Measurements from ENCODE around the gene PMPCA.

Gene PMPCA

DNA sequence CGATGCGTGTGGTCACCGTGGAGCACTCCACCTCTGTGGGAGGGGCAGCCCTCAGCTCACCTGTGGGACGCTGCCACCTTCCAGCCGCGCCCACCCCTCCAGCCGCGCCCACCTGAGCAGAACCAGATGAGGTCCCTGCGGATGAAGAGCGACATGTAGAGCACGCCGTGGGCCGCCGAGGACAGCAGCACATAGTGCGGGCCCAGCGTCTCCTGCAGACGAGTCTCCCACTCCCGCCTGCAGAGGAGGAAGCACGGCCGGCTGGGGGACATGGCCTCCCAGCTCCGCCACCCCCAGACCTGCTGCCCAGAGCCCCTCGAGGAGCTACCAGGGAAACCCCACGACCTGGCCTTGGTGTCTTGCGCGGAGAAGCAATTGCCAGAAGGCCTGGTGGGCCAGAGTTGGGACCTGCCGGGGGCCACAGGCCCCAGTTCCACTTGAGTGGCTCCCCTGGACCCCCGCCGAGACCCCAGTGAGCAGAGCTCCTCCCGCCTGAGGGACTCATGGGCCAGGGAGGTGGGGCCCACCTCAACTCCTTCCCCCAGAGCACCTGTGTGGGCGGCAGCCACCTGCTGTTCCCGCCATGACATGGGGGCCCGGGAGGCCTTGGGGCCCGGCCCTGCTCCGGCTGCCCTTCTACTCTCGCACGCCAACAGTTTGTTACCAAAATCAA is 22.7 kb downstream of the PMPCA start:
- Histone ChIP-seq H3K9me3 (ENCODE audit: control insufficient read depth in 1 of 2, low read length in 2 of 2) (no peaks in the 10 kb centered on the region), H3K27me3 (ENCODE audit: low read depth, low read length) (no peaks in the 10 kb centered on the region), H3K27ac (ENCODE audit: low read length) (no peak overlapping the region), H3K4me3 (ENCODE audit: low read depth in 1 of 2, low read length in 2 of 2) (no peak overlapping the region), H3K4me1 (ENCODE audit: control insufficient read depth in 1 of 2, insufficient read depth in 2 of 2, low read length in 2 of 2) (peaks cover 8 to 27% of the 10 kb centered on the region in 2 donors), H3K36me3 (ENCODE audit: control insufficient read depth in 1 of 2, insufficient read depth in 2 of 2, low read length in 2 of 2) (peaks cover 4 to 36% of the 10 kb centered on the region in 2 donors)

DNA sequence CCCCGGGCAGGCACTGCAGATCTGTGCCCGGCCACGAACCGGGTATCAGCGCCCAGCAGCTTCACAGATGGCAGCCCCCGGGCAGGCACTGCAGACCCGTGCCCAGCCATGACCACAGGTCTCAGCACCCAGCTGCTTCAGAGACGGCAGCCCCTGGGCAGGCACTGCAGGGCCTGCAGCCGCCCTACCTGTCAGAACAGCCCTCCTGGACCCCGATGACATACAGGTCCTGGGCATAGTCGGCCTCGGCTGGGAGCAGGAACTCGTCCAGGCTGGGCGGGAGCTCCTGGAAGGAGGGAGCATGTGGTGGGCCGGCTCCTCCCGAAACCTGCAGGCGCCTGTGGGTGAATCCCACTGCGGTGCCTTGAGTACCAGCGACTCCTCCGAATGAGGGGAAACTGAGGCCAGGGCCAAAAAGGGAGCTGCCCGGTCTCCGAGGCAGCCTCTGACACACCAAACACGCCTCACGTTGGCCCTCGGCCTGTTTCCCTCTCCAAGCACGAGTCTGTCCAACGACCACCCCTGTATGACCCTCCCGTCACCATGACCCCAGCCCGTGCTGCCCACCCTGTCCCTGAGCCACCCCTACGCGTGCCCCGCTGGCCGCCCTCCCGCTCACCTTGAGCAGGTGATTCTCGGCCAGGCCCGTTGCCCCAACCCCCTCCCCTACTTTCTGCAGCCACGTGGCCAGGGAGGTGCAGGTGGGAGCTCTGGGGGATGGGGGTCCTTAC is 23.6 kb downstream of the PMPCA start:
- Histone ChIP-seq H3K27ac (ENCODE audit: low read length) (no peak overlapping the region), H3K4me1 (ENCODE audit: control insufficient read depth in 1 of 2, insufficient read depth in 2 of 2, low read length in 2 of 2) (peaks cover 8 to 36% of the 10 kb centered on the region in 2 donors), H3K4me3 (ENCODE audit: low read depth in 1 of 2, low read length in 2 of 2) (no peak overlapping the region), H3K9me3 (ENCODE audit: control insufficient read depth in 1 of 2, low read length in 2 of 2) (no peaks in the 10 kb centered on the region), H3K27me3 (ENCODE audit: low read depth, low read length) (no peaks in the 10 kb centered on the region), H3K36me3 (ENCODE audit: control insufficient read depth in 1 of 2, insufficient read depth in 2 of 2, low read length in 2 of 2) (peaks cover 4 to 32% of the 10 kb centered on the region in 2 donors)

DNA sequence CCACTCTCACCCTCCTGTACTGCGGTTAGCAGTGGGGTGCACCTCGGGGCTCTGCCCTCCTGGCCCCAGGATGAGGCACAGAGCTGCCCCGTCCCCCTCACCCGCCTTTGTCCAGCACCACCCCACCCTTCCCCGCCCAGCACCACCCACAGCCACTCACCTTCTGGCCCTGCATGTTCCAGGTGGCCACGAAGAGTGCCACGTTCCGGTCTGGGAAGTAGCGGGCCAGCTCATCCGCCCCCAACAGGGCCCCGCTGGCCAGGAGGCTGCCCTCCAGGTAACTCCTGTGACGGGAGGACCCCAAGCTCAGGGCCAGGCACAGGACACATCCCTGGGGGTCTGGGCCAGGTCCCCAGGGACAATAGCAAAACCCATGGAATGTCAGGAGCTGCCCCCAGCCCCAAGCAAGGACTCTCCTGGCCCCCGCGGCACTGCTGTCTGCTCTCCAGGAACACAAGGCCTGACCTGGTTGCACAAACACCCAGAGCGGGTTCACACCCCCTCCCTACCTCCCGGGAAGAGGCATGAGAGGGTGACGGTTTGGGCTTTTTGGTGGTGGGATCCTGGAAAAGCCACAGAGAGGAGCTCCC is 24.2 kb downstream of the PMPCA start:
- H3K9me3 ChIP-seq (ENCODE audit: control insufficient read depth in 1 of 2, low read length in 2 of 2) = no peaks in the 10 kb centered on the region
- peaks cover 4 to 26% of the 10 kb centered on the region in 2 donors for H3K36me3 ChIP-seq (ENCODE audit: control insufficient read depth in 1 of 2, insufficient read depth in 2 of 2, low read length in 2 of 2)
- H3K27me3 ChIP-seq (ENCODE audit: low read depth, low read length) = no peaks in the 10 kb centered on the region
- peaks cover 8 to 37% of the 10 kb centered on the region in 2 donors for H3K4me1 ChIP-seq (ENCODE audit: control insufficient read depth in 1 of 2, insufficient read depth in 2 of 2, low read length in 2 of 2)
- H3K27ac ChIP-seq (ENCODE audit: low read length) = no peak overlapping the region
- H3K4me3 ChIP-seq (ENCODE audit: low read depth in 1 of 2, low read length in 2 of 2) = no peak overlapping the region

DNA sequence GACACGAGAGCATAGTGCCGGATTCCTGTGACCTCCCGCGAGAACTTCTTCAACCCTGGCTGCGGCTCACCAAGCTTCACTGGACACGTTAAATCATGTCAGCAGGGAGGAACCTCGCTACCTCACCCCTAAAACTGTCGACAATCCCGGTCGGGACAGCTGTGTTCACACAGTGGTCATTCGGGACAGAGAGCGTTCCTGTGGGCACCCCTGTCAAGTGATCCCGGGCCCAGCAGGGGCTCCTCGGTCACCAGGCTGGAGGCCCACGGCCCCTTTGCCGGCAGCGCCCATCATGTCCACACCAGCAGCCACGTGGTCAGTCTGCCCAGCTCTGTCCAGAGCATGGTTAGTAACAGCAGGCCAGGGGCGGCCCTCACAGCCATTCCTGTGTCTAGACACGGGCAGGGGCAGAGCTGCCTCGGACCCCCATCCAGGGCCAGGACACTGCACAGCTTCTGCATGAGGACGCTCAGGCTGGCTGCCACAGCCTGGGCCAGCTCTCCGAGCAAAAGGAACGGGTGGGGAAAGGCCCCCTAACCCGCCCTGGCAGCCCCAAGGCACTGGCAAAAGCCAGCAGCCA is 25.7 kb downstream of the PMPCA start:
- Histone ChIP-seq H3K4me1 (ENCODE audit: control insufficient read depth in 1 of 2, insufficient read depth in 2 of 2, low read length in 2 of 2) (peaks cover 8 to 42% of the 10 kb centered on the region in 2 donors), H3K4me3 (ENCODE audit: low read depth in 1 of 2, low read length in 2 of 2) (no peak overlapping the region), H3K27ac (ENCODE audit: low read length) (no peak overlapping the region), H3K27me3 (ENCODE audit: low read depth, low read length) (no peaks in the 10 kb centered on the region), H3K36me3 (ENCODE audit: control insufficient read depth in 1 of 2, insufficient read depth in 2 of 2, low read length in 2 of 2) (peaks cover 5 to 21% of the 10 kb centered on the region in 2 donors), H3K9me3 (ENCODE audit: control insufficient read depth in 1 of 2, low read length in 2 of 2) (no peaks in the 10 kb centered on the region)

DNA sequence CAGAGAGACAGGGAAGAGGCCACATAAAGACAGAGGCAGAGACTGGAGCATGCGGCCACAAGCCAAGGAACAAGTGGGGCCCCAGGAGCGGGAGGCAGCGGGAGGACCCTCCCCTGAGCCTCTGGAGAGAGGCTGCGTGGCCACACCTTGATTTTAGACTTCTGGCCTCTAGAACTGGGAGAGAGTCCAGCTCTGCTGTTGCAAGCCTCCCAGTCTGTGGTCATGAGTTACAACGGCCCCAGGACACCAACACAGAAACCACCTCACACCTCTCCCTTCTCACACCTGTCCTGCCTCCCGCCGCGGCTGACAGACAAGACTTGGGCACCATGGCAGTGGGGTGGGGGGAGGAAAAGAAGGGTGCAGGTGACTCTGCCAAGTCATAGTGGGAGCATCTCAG is 27.0 kb downstream of the PMPCA start:
- Histone ChIP-seq H3K36me3 (ENCODE audit: control insufficient read depth in 1 of 2, insufficient read depth in 2 of 2, low read length in 2 of 2) (peaks cover 17 to 26% of the 10 kb centered on the region in 2 donors), H3K4me3 (ENCODE audit: low read depth in 1 of 2, low read length in 2 of 2) (peak overlapping the region; percentile 35 to 93), H3K27ac (ENCODE audit: low read length) (no peak overlapping the region), H3K9me3 (ENCODE audit: control insufficient read depth in 1 of 2, low read length in 2 of 2) (no peaks in the 10 kb centered on the region), H3K27me3 (ENCODE audit: low read depth, low read length) (no peaks in the 10 kb centered on the region), H3K4me1 (ENCODE audit: control insufficient read depth in 1 of 2, insufficient read depth in 2 of 2, low read length in 2 of 2) (peaks cover 8 to 42% of the 10 kb centered on the region in 2 donors)

DNA sequence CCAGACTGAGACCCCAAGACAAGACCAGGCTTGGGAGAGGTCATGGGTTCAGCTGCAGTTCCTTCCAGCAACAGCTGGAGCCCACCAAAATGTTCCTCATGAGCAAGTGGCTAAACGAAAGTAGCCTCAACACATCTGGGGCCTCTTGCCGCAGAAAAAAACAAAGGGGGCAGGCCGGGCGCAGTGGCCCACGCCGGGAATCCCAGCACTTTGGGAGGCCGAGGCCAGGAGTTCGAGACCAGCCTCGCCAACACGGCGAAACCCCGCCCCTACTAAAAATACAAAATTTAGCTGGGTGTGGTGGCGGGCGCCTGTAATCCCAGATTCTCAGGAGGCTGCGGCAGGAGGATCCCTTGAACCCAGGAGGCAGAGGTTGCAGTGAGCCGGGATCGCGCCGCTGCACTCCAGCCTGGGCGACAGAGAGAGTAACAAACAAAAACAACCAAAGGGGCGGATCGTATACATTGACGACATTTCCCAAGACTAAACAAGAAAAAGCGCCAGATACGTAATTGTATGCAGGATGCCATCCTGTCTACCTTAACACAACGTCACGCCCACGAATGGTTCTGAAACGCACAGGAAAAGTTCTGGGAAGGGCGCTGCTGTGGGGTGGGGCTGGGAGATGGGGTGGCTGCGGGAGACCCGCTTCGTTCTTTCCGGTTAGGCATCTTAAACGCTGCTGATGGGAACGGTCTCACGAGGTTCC is 27.5 kb downstream of the PMPCA start:
- peaks cover 23 to 28% of the 10 kb centered on the region in 2 donors for H3K36me3 ChIP-seq (ENCODE audit: control insufficient read depth in 1 of 2, insufficient read depth in 2 of 2, low read length in 2 of 2)
- no peak overlapping the region for H3K27ac ChIP-seq (ENCODE audit: low read length)

DNA sequence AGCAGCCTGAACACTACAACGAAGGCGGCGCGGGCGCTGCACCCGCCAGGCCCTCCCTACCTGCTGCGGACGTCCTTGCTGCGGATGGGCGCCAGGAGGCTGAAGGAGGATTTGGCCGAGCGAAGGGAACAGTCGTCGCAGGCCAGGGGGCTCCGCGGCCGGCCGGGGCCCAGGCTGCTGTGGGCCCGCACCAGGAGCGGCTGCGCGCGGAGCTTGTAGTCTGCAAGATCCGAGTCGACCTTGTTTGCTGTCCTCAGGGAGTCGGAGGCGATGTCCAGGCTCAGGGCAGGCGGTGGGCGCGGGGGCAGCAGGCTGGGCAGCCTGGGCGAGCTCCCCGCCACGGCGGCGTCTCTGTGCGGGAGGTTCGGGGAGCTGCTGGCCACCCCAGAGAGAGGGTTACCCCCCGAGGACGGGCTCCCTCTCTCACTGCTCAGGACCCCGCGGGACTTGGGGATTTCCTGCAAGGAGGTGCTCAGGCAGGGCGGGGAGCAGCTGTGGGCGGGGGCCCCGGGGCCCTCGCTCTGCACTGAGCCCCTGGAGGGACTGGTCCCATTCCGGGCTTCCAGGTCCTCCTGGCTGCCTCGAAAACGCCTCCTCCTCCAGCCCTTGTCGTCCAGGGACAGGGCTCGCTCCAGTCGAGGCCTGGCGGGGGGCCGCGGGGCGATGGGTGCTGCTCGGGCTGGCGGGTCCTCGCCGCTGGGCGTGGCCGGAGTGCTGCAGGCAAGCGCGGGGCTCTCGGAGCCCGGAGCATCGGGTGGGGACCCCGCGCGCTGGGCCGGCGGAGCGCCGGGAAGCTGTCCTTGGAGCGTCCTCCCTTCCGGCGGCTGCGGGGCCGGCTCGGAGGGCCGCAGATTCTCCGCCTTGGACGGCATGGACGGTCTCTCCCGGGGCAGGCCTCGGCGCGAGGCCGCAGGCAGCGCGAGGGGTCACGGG is 28.4 kb downstream of the PMPCA start:
- peaks cover 8 to 42% of the 10 kb centered on the region in 2 donors for H3K4me1 ChIP-seq (ENCODE audit: control insufficient read depth in 1 of 2, insufficient read depth in 2 of 2, low read length in 2 of 2)
- no peaks in the 10 kb centered on the region for H3K27me3 ChIP-seq (ENCODE audit: low read depth, low read length)
- H3K36me3 ChIP-seq (ENCODE audit: control insufficient read depth in 1 of 2, insufficient read depth in 2 of 2, low read length in 2 of 2) = peaks cover 26 to 36% of the 10 kb centered on the region in 2 donors
- peak overlapping the region; percentile 72 to 93 for H3K4me3 ChIP-seq (ENCODE audit: low read depth in 1 of 2, low read length in 2 of 2)
- no peak overlapping the region for H3K27ac ChIP-seq (ENCODE audit: low read length)
- no peaks in the 10 kb centered on the region for H3K9me3 ChIP-seq (ENCODE audit: control insufficient read depth in 1 of 2, low read length in 2 of 2)

More for the DNA sequence above, 27.5 kb downstream of the PMPCA start:
- Histone ChIP-seq H3K4me3 (ENCODE audit: low read depth in 1 of 2, low read length in 2 of 2) (peak overlapping the region; percentile 72 to 93), H3K4me1 (ENCODE audit: control insufficient read depth in 1 of 2, insufficient read depth in 2 of 2, low read length in 2 of 2) (peaks cover 8 to 42% of the 10 kb centered on the region in 2 donors), H3K9me3 (ENCODE audit: control insufficient read depth in 1 of 2, low read length in 2 of 2) (no peaks in the 10 kb centered on the region), H3K27me3 (ENCODE audit: low read depth, low read length) (no peaks in the 10 kb centered on the region)

DNA sequence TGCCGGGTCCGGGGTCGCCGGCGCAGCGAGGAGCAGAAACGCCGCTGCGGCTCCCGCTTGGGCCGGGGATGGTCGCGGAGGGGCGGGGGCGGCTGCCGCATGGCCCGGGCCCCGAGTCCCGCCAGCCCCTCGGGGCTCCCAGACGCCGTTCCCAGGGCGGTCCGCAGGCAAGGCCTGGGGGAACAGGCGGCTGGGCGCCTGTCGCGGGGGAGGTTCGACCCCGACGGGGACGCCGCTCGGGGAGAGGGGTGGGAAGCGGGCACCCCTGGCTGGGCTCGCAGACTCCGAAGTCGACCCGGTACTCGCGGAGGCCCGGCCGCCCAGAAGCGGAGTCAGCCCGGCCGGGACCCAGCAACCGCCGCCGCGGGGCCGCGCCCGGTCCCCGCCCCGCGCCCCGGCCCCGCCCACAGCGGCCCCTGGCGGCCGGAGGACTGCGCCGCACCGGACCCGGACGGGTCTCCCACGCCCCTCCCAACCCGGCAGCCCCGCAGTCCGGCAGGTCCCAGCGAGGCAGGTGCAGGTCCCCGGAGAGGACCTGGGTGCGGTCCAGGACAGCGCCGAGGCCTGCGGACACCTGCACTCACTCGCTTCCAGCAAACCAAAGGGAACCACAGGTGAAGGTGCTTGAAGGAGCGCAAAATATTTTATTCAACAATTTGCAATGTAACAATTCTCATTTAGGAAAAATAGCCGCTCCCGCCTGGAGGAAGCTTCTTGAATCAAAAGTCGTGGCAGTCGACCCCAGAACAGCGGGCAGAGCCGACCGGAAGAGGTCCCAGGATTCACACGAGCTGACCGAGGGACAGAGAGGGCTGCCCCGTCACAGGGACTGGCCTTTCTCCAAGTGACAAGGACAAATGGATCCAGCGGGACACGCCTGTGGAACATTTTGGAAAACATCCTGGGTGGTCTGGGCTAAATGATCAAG is 29.3 kb downstream of the PMPCA start, which contains the start of gene INPP5E:
Gene INPP5E, minus strand, starts transcription at position 365 of the 928 bp plus-strand sequence. CDS start 426 bp downstream, outside the sequence.
- H3K27me3 ChIP-seq (ENCODE audit: low read depth, low read length) = no peaks in the 10 kb centered on the region
- no peaks in the 10 kb centered on the region for H3K9me3 ChIP-seq (ENCODE audit: control insufficient read depth in 1 of 2, low read length in 2 of 2)
- no peak within 1 kb of the TSS for H3K27ac ChIP-seq (ENCODE audit: low read length)
- H3K36me3 ChIP-seq (ENCODE audit: control insufficient read depth in 1 of 2, insufficient read depth in 2 of 2, low read length in 2 of 2) = peaks cover 35 to 42% of the 10 kb centered on the region in 2 donors
- peaks cover 8 to 40% of the 10 kb centered on the region in 2 donors for H3K4me1 ChIP-seq (ENCODE audit: control insufficient read depth in 1 of 2, insufficient read depth in 2 of 2, low read length in 2 of 2)
- peak within 1 kb of the TSS; percentile 72 to 93 for H3K4me3 ChIP-seq (ENCODE audit: low read depth in 1 of 2, low read length in 2 of 2)

DNA sequence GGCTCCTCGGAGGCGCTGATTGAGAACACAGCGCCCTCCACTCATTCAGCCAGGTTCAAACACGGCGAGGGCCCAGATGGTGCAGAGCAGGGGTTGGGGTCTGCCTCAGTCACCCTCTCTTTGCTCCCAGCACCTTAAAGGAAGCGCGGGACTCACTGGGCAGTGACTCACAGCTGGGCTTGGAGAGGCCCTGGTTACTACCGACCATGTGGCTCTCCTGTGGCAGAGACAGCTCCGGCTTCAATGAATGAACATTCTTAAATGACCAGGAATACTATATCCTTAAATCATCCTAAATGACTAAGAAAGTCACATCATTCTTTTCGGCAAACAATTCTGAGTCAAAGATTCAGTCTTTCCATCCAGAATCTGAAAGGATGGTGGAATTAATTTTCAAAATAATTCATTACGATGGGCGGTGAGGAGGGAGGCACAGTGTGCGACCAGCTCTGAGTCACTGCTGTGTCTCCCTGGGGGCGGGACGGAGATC is 30.8 kb downstream of the PMPCA start:
- Histone ChIP-seq H3K36me3 (ENCODE audit: control insufficient read depth in 1 of 2, insufficient read depth in 2 of 2, low read length in 2 of 2) (peaks cover 47 to 55% of the 10 kb centered on the region in 2 donors), H3K27me3 (ENCODE audit: low read depth, low read length) (no peaks in the 10 kb centered on the region), H3K27ac (ENCODE audit: low read length) (no peak overlapping the region), H3K4me1 (ENCODE audit: control insufficient read depth in 1 of 2, insufficient read depth in 2 of 2, low read length in 2 of 2) (peaks cover 8 to 35% of the 10 kb centered on the region in 2 donors), H3K9me3 (ENCODE audit: control insufficient read depth in 1 of 2, low read length in 2 of 2) (no peaks in the 10 kb centered on the region), H3K4me3 (ENCODE audit: low read depth in 1 of 2, low read length in 2 of 2) (no peak overlapping the region)

Measured in muscle layer of duodenum (tissue), 2 donors.